ENCODE results near the gene DNAJC5G. TPM values are rescaled to one million over a fixed set of nuclear protein-coding genes. Genes with fewer than 3 reads are reported as not detected.

The DNAJC5G gene
- total and polyA plus RNA-seq, 2 of the 13 experiments (the other 11 are each of a cell fraction or from before 2014, with no cell fraction given) = 0.05 TPM; not detected in 1

- TF ChIP-seq MAF1 (CRISPR knock-in tag; IDR thresholded peaks at IDR 0.05; ENCODE audit: borderline replicate concordance) (no peak), TEAD3 (CRISPR knock-in tag; optimal IDR thresholded peaks at IDR 0.05; ENCODE audit: borderline replicate concordance) (peak; percentile 15), ZBTB38 (CRISPR knock-in tag; IDR thresholded peaks at IDR 0.05) (no peak), HOXD1 (CRISPR knock-in tag; IDR thresholded peaks at IDR 0.05) (no peak), UBTF (CRISPR knock-in tag; IDR thresholded peaks at IDR 0.05) (peak; percentile 69; the same call in 1 of the 2 replicates), HNRNPK (IDR thresholded peaks at IDR 0.05; ENCODE audit: low read depth, low read length, poor library complexity, severe bottlenecking) (peak; percentile 90), ZNF563 (CRISPR knock-in tag; IDR thresholded peaks at IDR 0.05) (peak; percentile 24; the same call in 1 of the 2 replicates), AHDC1 (CRISPR knock-in tag; IDR thresholded peaks at IDR 0.05; ENCODE audit: borderline replicate concordance) (peak; percentile 29; the same call in 1 of the 2 replicates), PATZ1 (CRISPR knock-in tag; IDR thresholded peaks at IDR 0.05) (peak; percentile 3; the same call in 1 of the 2 replicates), ZNF724P (CRISPR knock-in tag; IDR thresholded peaks at IDR 0.05; ENCODE audit: borderline replicate concordance) (no peak), ARID4A (CRISPR knock-in tag; IDR thresholded peaks at IDR 0.05; ENCODE audit: borderline replicate concordance) (0 out of 2 replicates have a peak, but pooled peaks have one; percentile 16), MAX (IDR thresholded peaks at IDR 0.05) (peak; percentile 17; the same call in 1 of the 2 replicates)
These were observed 12.6 kb upstream of the DNAJC5G start, which contains the start of gene SLC30A3 (continued) for GRCh38 chr2:27262379-27263286.
